HepG2 (cell line): ENCODE results near the gene GSPT1. TPM values are rescaled to one million over a fixed set of nuclear protein-coding genes. Genes with fewer than 3 reads are reported as not detected.

Experiments used
- BHLHE40 ChIP-seq: IDR thresholded peaks from 2 replicates; pipeline ENCODE4 v1.6.1; 2011; ENCODE audit warnings: low read length, improper control_type of control experiment
- CC2D1A ChIP-seq: sonication (generic); formaldehyde crosslinking; IDR thresholded peaks from 2 replicates; pipeline ENCODE4 v1.8.1; 2023; ENCODE audit warnings: mild to moderate bottlenecking, missing genetic modification reagents
- CENPX ChIP-seq: sonication (generic); formaldehyde crosslinking; IDR thresholded peaks from 2 replicates; pipeline ENCODE4 v1.9.0; 2021; ENCODE audit warnings: mild to moderate bottlenecking, missing genetic modification reagents, moderate library complexity
- E2F2 ChIP-seq: sonication (generic); formaldehyde crosslinking; IDR thresholded peaks from 2 replicates; pipeline ENCODE4 v1.4.0; 2020; ENCODE audit warnings: missing genetic modification reagents, borderline replicate concordance
- FOSL2 ChIP-seq: sonication (generic); formaldehyde crosslinking; IDR thresholded peaks from 2 replicates; pipeline ENCODE4 v1.4.0; 2020; ENCODE audit warnings: missing genetic modification reagents
- GATAD1 ChIP-seq: IDR thresholded peaks from 2 replicates; pipeline ENCODE4 v1.6.1; 2016; ENCODE audit warnings: missing genetic modification reagents, missing compliant biosample characterization
- HNF4G ChIP-seq, 2 experiments: sonication (generic) in 1 of 2; formaldehyde crosslinking in 1 of 2; IDR thresholded peaks; 2 replicates each; pipeline versions ENCODE4 v1.4.0 to v1.6.1; 2011 to 2020; ENCODE audit warnings: borderline replicate concordance in 2 of 2, low read depth in 2 of 2, mild to moderate bottlenecking in 2 of 2, low read length in 1 of 2, missing genetic modification reagents in 1 of 2, moderate library complexity in 1 of 2
- MEF2D ChIP-seq: sonication (generic); formaldehyde crosslinking; IDR thresholded peaks from 2 replicates; pipeline ENCODE4 v1.5.1; 2020; ENCODE audit warnings: mild to moderate bottlenecking, missing genetic modification reagents
- MIXL1 ChIP-seq: IDR thresholded peaks from 2 replicates; pipeline ENCODE4 v1.6.1; 2016
- NCOR1 ChIP-seq: fragments of 200-600 bp; sonication (generic); IDR thresholded peaks from 2 replicates; pipeline ENCODE4 v1.7.0; 2017; ENCODE audit warnings: antibody characterized with exemption, low read length, borderline replicate concordance
- NR3C1 ChIP-seq: sonication (generic); formaldehyde crosslinking; IDR thresholded peaks from 2 replicates; pipeline ENCODE4 v1.4.0; 2020; ENCODE audit warnings: missing genetic modification reagents
- RBFOX2 ChIP-seq: fragments of 200-400 bp; formaldehyde crosslinking; IDR thresholded peaks from 2 replicates; pipeline ENCODE4 v1.6.1; 2017; ENCODE audit warnings: low read depth, mild to moderate bottlenecking, low read length
- RNF2 ChIP-seq: fragments of 450-650 bp; conservative IDR thresholded peaks from 2 replicates; pipeline ENCODE4 v1.6.1; 2016; ENCODE audit warnings: low read depth
- SKI ChIP-seq: fragments of 450-650 bp; IDR thresholded peaks from one replicate; pipeline ENCODE4 v1.6.1; 2018; ENCODE audit warnings: mild to moderate bottlenecking; ENCODE audit not compliant: partially characterized antibody
- STAG1 ChIP-seq: sonication (generic); formaldehyde crosslinking; IDR thresholded peaks from 2 replicates; pipeline ENCODE4 v1.4.0; 2020; ENCODE audit warnings: missing genetic modification reagents
- TBP ChIP-seq: sonication (generic); formaldehyde crosslinking; IDR thresholded peaks from 2 replicates; pipeline ENCODE4 v1.5.0; 2020; ENCODE audit warnings: missing genetic modification reagents
- XRCC5 ChIP-seq: fragments of 200-400 bp; formaldehyde crosslinking; optimal IDR thresholded peaks from 2 replicates; pipeline ENCODE3; 2017; ENCODE audit warnings: mild to moderate bottlenecking, low read length
- ZBTB49 ChIP-seq: sonication (generic); formaldehyde crosslinking; IDR thresholded peaks from 2 replicates; pipeline ENCODE4 v1.4.0; 2020; ENCODE audit warnings: missing genetic modification reagents, borderline replicate concordance
- ZMAT3 ChIP-seq: sonication (generic); formaldehyde crosslinking; conservative IDR thresholded peaks from 2 replicates; pipeline ENCODE4 v1.7.0; 2021; ENCODE audit warnings: missing genetic modification reagents
- ZNF564 ChIP-seq: sonication (generic); formaldehyde crosslinking; IDR thresholded peaks from 2 replicates; pipeline ENCODE4 v1.8.1; 2023; ENCODE audit warnings: mild to moderate bottlenecking, missing genetic modification reagents
- ZNF781 ChIP-seq: sonication (generic); formaldehyde crosslinking; IDR thresholded peaks from 2 replicates; pipeline ENCODE4 v1.5.1; 2020; ENCODE audit warnings: borderline replicate concordance, mild to moderate bottlenecking, missing genetic modification reagents; ENCODE audit errors: not compliant biosample characterization
- polyA plus RNA-seq, 8 experiments: library from polyadenylated mRNA; depleted of rRNA in 3 of 8; stranded (reverse) in 7 of 8; unstranded in 1 of 8; fragments of >200 nt; fragmentation: Illumina TruSeq in 4 of 8; extraction: Trizol in 4 of 8; gene quantifications; 2 replicates each; pipeline versions ENCODE4 v1.2.1 to v1.2.3, GENCODE V29; 2011 to 2016; ENCODE audit warnings: low read depth in 4 of 8, missing spikeins in 1 of 8, mixed read lengths in 1 of 8; ENCODE audit not compliant: insufficient read depth in 1 of 8
- total RNA-seq, 5 experiments: library from RNA; depleted of rRNA; stranded (reverse); fragments of >200 nt; fragmentation: Illumina TruSeq; extraction: Trizol; gene quantifications; 2 replicates each; pipeline ENCODE4 v1.2.3, GENCODE V29; 2016; ENCODE audit warnings: low read depth in 1 of 5
- TF ChIP-seq, protein P1 (sequence below): IDR thresholded peaks from 2 replicates; pipeline ENCODE4 v1.6.1; 2016; ENCODE audit warnings: missing compliant biosample characterization, missing genetic modification reagents, borderline replicate concordance
- TF ChIP-seq, protein P2 (sequence below): sonication (generic); formaldehyde crosslinking; IDR thresholded peaks from 2 replicates; pipeline ENCODE4 v1.5.0; 2020; ENCODE audit warnings: mild to moderate bottlenecking, missing genetic modification reagents, moderate library complexity
- TF ChIP-seq, protein P3 (sequence below): IDR thresholded peaks from 2 replicates; pipeline ENCODE4 v1.6.1; 2016; ENCODE audit warnings: missing compliant biosample characterization, missing genetic modification reagents, borderline replicate concordance

Gene GSPT1
- total and polyA plus RNA-seq, 2 of the 13 experiments (the other 11 are each of a cell fraction or from before 2014, with no cell fraction given) = 120 to 316 TPM

- TF ChIP-seq HNF4G (IDR thresholded peaks at IDR 0.05; ENCODE audit: borderline replicate concordance, low read depth, low read length) = no peak
- no peak for TF ChIP-seq HNF4G (CRISPR knock-in tag; IDR thresholded peaks at IDR 0.05; ENCODE audit: borderline replicate concordance, low read depth)
- TF ChIP-seq, protein P1, sequence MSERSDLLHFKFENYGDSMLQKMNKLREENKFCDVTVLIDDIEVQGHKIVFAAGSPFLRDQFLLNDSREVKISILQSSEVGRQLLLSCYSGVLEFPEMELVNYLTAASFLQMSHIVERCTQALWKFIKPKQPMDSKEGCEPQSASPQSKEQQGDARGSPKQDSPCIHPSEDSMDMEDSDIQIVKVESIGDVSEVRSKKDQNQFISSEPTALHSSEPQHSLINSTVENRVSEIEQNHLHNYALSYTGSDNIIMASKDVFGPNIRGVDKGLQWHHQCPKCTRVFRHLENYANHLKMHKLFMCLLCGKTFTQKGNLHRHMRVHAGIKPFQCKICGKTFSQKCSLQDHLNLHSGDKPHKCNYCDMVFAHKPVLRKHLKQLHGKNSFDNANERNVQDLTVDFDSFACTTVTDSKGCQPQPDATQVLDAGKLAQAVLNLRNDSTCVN = no peak
- TF ChIP-seq NCOR1 = no peak
- no peak for TF ChIP-seq ZNF564 (CRISPR knock-in tag)
- no peak for TF ChIP-seq MEF2D
- no peak for TF ChIP-seq ZMAT3 (CRISPR knock-in tag)
- TF ChIP-seq STAG1 = peak; percentile 91
- no peak for TF ChIP-seq TBP (CRISPR knock-in tag)
- TF ChIP-seq, protein P2, sequence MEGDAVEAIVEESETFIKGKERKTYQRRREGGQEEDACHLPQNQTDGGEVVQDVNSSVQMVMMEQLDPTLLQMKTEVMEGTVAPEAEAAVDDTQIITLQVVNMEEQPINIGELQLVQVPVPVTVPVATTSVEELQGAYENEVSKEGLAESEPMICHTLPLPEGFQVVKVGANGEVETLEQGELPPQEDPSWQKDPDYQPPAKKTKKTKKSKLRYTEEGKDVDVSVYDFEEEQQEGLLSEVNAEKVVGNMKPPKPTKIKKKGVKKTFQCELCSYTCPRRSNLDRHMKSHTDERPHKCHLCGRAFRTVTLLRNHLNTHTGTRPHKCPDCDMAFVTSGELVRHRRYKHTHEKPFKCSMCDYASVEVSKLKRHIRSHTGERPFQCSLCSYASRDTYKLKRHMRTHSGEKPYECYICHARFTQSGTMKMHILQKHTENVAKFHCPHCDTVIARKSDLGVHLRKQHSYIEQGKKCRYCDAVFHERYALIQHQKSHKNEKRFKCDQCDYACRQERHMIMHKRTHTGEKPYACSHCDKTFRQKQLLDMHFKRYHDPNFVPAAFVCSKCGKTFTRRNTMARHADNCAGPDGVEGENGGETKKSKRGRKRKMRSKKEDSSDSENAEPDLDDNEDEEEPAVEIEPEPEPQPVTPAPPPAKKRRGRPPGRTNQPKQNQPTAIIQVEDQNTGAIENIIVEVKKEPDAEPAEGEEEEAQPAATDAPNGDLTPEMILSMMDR (CRISPR knock-in tag) = peak; percentile 93
- TF ChIP-seq SKI = no peak
- TF ChIP-seq GATAD1 (CRISPR knock-in tag) = no peak
- no peak for TF ChIP-seq CC2D1A (CRISPR knock-in tag)
- TF ChIP-seq E2F2 (CRISPR knock-in tag) = no peak
- no peak for TF ChIP-seq RNF2
- peak; percentile 30 for TF ChIP-seq FOSL2 (CRISPR knock-in tag)
- TF ChIP-seq RBFOX2 = no peak
- TF ChIP-seq ZBTB49 = no peak
- TF ChIP-seq, protein P3, sequence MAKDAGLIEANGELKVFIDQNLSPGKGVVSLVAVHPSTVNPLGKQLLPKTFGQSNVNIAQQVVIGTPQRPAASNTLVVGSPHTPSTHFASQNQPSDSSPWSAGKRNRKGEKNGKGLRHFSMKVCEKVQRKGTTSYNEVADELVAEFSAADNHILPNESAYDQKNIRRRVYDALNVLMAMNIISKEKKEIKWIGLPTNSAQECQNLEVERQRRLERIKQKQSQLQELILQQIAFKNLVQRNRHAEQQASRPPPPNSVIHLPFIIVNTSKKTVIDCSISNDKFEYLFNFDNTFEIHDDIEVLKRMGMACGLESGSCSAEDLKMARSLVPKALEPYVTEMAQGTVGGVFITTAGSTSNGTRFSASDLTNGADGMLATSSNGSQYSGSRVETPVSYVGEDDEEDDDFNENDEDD (CRISPR knock-in tag) = no peak
- TF ChIP-seq CENPX (CRISPR knock-in tag) = no peak
- TF ChIP-seq ZNF781 (CRISPR knock-in tag) = no peak
- no peak for TF ChIP-seq BHLHE40
- no peak for TF ChIP-seq NR3C1 (CRISPR knock-in tag)
- TF ChIP-seq XRCC5 = peak; percentile 78
- peak; percentile 38; the same call in 1 of the 2 replicates for TF ChIP-seq MIXL1
Observed at GRCh38 chr16:11949527-11949926, 33.8 kb upstream of the GSPT1 start (continued).
